IPS-18c (cell line): ENCODE measurements around the gene FMNL2.

Experiments used
- H3K4me3 ChIP-seq: 2 replicates; pipeline ENCODE4 v1.7.0; 2013; ENCODE audit warnings: low read depth, mild to moderate bottlenecking, low read length, moderate library complexity; ENCODE audit not compliant: insufficient read depth
- H3K9me3 ChIP-seq: one replicate; pipeline ENCODE4 v1.6.1; 2013; ENCODE audit warnings: mild to moderate bottlenecking, low read length, moderate library complexity; ENCODE audit not compliant: control insufficient read depth, insufficient read depth

Gene FMNL2

GRCh38 chr2:152445375-152445774, 110.4 kb downstream of the FMNL2 start:
- Histone ChIP-seq H3K4me3 (no peak overlapping the region), H3K9me3 (no peaks in the 10 kb centered on the region)

GRCh38 chr2:152445791-152446201, 110.8 kb downstream of the FMNL2 start:
- no peak overlapping the region for H3K4me3 ChIP-seq
- H3K9me3 ChIP-seq = no peaks in the 10 kb centered on the region

GRCh38 chr2:152446213-152446612, 111.2 kb downstream of the FMNL2 start:
- Histone ChIP-seq H3K9me3 (no peaks in the 10 kb centered on the region), H3K4me3 (no peak overlapping the region)

GRCh38 chr2:152447897-152448296, 112.9 kb downstream of the FMNL2 start:
- H3K9me3 ChIP-seq = no peaks in the 10 kb centered on the region
- no peak overlapping the region for H3K4me3 ChIP-seq

DNA sequence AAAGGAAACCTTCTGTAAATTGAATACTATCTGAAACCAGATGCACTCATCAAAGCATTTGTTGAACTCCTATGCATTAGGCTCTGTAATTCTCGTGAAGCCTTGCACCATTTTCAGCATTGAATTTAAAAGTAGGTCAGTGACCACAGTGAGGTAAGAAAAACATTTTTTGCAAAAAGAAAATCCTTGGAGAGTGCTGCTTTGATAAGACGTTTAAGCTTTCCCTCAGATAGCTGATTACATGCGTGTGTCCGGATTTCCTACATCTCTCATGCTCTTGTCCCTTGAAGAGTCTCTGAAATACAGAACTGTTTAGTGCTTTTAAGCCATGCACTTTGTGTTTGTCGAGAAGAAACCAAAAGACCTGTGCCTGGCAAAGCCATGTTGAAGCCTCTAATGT, 113.6 kb downstream of the FMNL2 start:
- Histone ChIP-seq H3K9me3 (no peaks in the 10 kb centered on the region), H3K4me3 (no peak overlapping the region)

DNA sequence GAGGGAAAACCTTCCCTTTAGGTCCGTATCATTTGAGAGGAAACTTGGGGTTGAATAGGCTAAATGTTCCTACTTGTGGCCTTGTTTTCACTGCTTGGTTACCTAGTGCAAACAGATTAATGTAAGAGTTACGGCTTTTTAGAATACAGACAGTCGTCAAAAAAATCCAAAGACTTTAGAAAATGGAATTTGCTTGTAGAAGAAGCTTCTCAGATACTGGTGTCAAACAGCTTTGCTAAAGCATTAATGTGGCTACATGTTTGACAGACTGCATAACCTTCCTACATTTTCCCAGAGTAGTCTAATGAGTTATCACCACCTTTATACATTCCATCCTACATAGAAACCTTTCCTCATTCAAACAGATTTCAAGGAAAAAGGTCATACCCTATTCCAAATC, 114.6 kb downstream of the FMNL2 start:
- Histone ChIP-seq H3K9me3 (no peaks in the 10 kb centered on the region), H3K4me3 (no peak overlapping the region)

GRCh38 chr2:152450176-152450575, 115.2 kb downstream of the FMNL2 start:
- H3K9me3 ChIP-seq = no peaks in the 10 kb centered on the region
- H3K4me3 ChIP-seq = no peak overlapping the region

DNA sequence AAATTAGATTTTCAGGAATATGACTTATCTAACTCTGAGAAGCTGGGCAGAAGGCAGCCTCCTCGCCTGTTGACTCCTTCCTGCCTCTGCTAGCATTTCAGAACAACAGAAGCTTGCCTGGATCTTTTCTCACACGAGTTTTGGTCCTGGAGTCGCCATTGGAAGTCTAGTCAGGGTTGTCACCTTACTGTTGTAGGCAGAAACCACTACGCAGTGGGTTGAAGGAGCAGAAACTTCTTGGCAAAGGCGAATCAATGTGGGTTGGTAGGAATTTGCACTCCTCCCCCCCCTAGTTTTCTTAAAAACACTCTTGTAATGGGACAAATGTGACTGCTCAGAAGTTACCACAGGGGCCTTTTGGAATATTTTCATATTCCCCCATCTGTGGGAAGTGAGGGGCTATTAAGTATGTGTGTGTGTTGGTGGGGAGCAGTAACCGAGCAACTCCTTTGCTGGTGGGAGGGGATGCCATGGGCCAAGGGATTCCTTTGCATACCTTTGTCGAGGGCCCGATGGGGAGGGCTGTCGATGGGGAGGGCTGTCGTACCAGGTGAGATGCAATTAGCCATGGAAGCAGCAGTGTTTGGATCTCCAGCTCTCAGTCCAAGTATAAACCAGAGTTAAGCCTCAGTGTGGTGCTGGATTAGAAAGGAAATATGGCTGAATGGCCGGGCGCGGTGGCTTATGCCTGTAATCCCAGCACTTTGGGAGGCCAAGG, 117.4 kb downstream of the FMNL2 start:
- Histone ChIP-seq H3K9me3 (no peaks in the 10 kb centered on the region), H3K4me3 (no peak overlapping the region; the same call in 1 of the 2 replicates)

- no peak overlapping the region for H3K4me3 ChIP-seq
- no peaks in the 10 kb centered on the region for H3K9me3 ChIP-seq
These were observed 118.3 kb downstream of the FMNL2 start for GRCh38 chr2:152453129-152453911.

- Histone ChIP-seq H3K9me3 (no peaks in the 10 kb centered on the region), H3K4me3 (no peak overlapping the region)
These were observed 119.4 kb downstream of the FMNL2 start for GRCh38 chr2:152454371-152454770.

GRCh38 chr2:152454960-152455359, 120.0 kb downstream of the FMNL2 start:
- H3K4me3 ChIP-seq = no peak overlapping the region
- no peaks in the 10 kb centered on the region for H3K9me3 ChIP-seq

DNA sequence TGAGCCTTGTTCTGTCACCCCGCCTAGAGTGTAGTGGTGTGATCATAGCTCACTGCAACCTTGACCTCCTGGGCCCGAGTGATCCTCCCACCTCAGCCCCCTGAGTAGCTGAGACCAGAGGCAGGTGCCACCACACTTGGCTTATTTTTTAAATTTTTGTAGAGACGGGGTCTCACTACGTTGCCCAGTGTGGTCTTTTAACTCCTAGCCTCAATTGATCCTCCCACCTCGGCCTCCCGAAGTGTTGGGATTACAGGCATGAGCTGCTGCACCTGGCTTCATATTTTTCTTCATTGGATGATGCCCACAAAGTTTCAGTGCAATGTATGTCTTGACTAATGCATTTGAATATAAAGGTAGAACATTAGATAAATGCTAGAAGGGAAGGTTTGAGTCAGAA, 120.8 kb downstream of the FMNL2 start:
- Histone ChIP-seq H3K9me3 (no peaks in the 10 kb centered on the region), H3K4me3 (no peak overlapping the region)

DNA sequence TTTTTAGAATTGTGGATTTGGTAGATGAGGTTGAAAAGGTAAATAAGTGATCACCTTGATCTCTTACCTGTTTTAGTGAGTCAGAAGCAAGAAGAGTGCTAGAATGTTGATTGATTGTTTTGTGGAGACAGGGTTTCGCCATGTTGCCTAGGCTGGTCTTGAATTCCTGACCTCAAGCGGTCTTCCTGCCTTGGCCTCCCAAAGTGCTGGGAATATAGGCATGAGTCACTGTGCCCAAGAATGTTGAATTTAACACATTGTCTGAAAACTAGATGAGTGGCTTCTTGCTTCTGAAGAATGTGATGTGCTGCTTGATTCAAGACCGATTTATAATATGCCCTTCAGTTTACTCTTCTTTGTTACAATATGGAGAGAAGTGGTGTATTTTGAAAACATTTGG, 121.3 kb downstream of the FMNL2 start:
- Histone ChIP-seq H3K9me3 (no peaks in the 10 kb centered on the region), H3K4me3 (no peak overlapping the region)

GRCh38 chr2:152458441-152458940, 123.5 kb downstream of the FMNL2 start:
- no peak overlapping the region for H3K4me3 ChIP-seq
- no peaks in the 10 kb centered on the region for H3K9me3 ChIP-seq

GRCh38 chr2:152459091-152459490, 124.1 kb downstream of the FMNL2 start:
- H3K4me3 ChIP-seq = no peak overlapping the region

GRCh38 chr2:152460567-152460966, 125.6 kb downstream of the FMNL2 start:
- Histone ChIP-seq H3K4me3 (no peak overlapping the region), H3K9me3 (no peaks in the 10 kb centered on the region)

More at GRCh38 chr2:152459091-152459490, 124.1 kb downstream of the FMNL2 start:
- no peaks in the 10 kb centered on the region for H3K9me3 ChIP-seq

GRCh38 chr2:152462120-152462519, 127.1 kb downstream of the FMNL2 start:
- H3K9me3 ChIP-seq = no peaks in the 10 kb centered on the region

DNA sequence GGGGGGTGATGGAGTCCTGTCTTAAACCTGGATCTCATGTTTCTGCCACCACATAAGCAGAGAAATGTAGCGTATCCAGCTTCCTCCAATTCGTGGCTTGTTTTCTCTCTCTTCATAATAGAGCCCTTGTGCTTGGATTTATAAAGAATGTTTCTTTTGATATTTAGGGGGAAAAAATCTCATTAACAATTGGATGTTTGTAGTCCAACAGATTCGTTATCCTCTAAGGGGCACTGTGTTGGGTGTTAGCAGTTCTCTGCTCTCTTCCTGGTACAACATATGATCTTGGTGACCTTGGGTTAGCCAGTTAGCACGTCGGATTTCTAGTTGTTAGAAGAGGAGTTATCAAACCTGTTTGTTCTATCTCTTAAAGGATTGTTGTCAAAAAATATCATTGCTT, 127.8 kb downstream of the FMNL2 start:
- H3K4me3 ChIP-seq = no peak overlapping the region
- no peaks in the 10 kb centered on the region for H3K9me3 ChIP-seq

More at GRCh38 chr2:152462120-152462519, 127.1 kb downstream of the FMNL2 start:
- H3K4me3 ChIP-seq = no peak overlapping the region
